ENCODE data around the gene SERPINB3. TPM values are rescaled to one million over a fixed set of nuclear protein-coding genes. Genes with fewer than 3 reads are reported as not detected.

SERPINB3 gene
- total and polyA plus RNA-seq, 2 of the 8 experiments (the other 6 are each of a cell fraction or from before 2014, with no cell fraction given), result 0.17 to 0.18 TPM

DNA sequence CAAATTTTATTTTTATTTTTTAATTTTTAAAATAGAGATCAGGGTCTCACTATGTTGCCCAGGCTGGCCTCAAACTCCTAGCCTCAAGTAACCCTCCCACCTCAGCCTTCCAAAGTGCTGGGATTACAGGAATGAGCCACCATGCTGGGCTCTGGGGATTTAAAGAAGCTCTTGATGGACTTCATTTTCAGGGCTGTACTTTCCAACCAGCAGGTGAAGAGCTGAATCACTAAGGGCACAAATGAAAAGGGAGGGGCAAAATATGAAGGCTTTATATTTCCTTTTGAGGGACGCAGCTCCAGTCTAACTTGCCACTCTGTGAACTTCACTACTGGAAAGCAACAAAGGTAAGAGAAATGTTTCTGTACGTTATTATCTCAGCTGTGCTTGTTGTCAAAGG is 41.0 kb upstream of the SERPINB3 start, which contains the start of gene SERPINB11:
Gene SERPINB11 (plus strand): TSS at position 301 of the 400 bp plus-strand sequence. CDS start 7,234 bp downstream, outside the sequence.
- Histone ChIP-seq H3K36me3 (ENCODE audit: control insufficient read depth in 2 of 4, insufficient read depth in 4 of 4, low read length in 3 of 4) (no peaks in the 10 kb centered on the region), H2AFZ (ENCODE audit: low read length) (no peak within 1 kb of the TSS; the same call in 1 of the 2 replicates), H3K23ac (ENCODE audit: insufficient read length) (no peak within 1 kb of the TSS), H3K9me3 (ENCODE audit: insufficient read depth in 2 of 2, low read depth in 1 of 2, low read length in 1 of 2) (no peaks in the 10 kb centered on the region), H4K20me1 (replicated peaks in 1 of 2; ENCODE audit: control insufficient read depth in 1 of 2, insufficient read depth in 2 of 2, low read length in 2 of 2) (no peaks in the 10 kb centered on the region), H3K4me1 (replicated peaks in 1 of 4; ENCODE audit: control insufficient read depth in 3 of 4, insufficient read depth in 4 of 4, low read length in 3 of 4) (no peaks in the 10 kb centered on the region), H2BK15ac (ENCODE audit: low read length) (no peak within 1 kb of the TSS), H4K91ac (replicated peaks; ENCODE audit: insufficient read length, low read length) (no peak within 1 kb of the TSS), H3K79me1 (ENCODE audit: low read depth, low read length) (no peaks in the 10 kb centered on the region), H2BK5ac (ENCODE audit: low read depth, low read length) (no peak within 1 kb of the TSS), H2BK20ac (ENCODE audit: low read length) (no peak within 1 kb of the TSS), H3K4me3 (ENCODE audit: extremely low read depth in 1 of 4, insufficient read depth in 2 of 4, low read depth in 3 of 4, low read length in 4 of 4) (no peak within 1 kb of the TSS), H3K14ac (ENCODE audit: insufficient read length) (no peak within 1 kb of the TSS), H3K18ac (ENCODE audit: extremely low read depth, low read length) (no peak within 1 kb of the TSS), H3K56ac (replicated peaks; ENCODE audit: insufficient read length, low read depth, low read length) (no peak within 1 kb of the TSS), H3K79me2 (ENCODE audit: control insufficient read depth in 1 of 2, insufficient read depth in 2 of 2, low read length in 2 of 2) (no peaks in the 10 kb centered on the region), H2AK5ac (ENCODE audit: low read depth, low read length) (no peak within 1 kb of the TSS), H4K5ac (ENCODE audit: insufficient read length, low read depth, low read length) (no peak within 1 kb of the TSS), H4K8ac (ENCODE audit: extremely low read depth, insufficient read depth, low read length) (no peak within 1 kb of the TSS), H2BK120ac (replicated peaks; ENCODE audit: low read depth, low read length) (no peak within 1 kb of the TSS), H2BK12ac (ENCODE audit: low read depth, low read length) (no peak within 1 kb of the TSS), H3K27ac (ENCODE audit: low read depth, low read length) (no peak within 1 kb of the TSS), H3K27me3 (replicated peaks in 1 of 4; ENCODE audit: control insufficient read depth in 3 of 4, extremely low read depth in 1 of 4, insufficient read depth in 3 of 4, low read length in 3 of 4) (no peaks in the 10 kb centered on the region), H3K23me2 (ENCODE audit: low read depth, low read length) (no peaks in the 10 kb centered on the region), H3K4ac (replicated peaks; ENCODE audit: insufficient read length, low read depth, low read length) (no peak within 1 kb of the TSS), H3K9ac (replicated peaks in 1 of 4; ENCODE audit: extremely low read depth in 1 of 4, low read depth in 3 of 4, low read length in 3 of 4) (no peak within 1 kb of the TSS), H3K4me2 (ENCODE audit: insufficient read depth in 1 of 2, low read depth in 2 of 2, low read length in 2 of 2) (no peak within 1 kb of the TSS)
- TF ChIP-seq SAP30 (IDR thresholded peaks at IDR 0.05; ENCODE audit: insufficient read depth, insufficient replicate concordance, low read length), result no peak
- TF ChIP-seq GTF2F1 (IDR thresholded peaks at IDR 0.05; ENCODE audit: borderline replicate concordance, low read depth, low read length), result no peak
- TF ChIP-seq SUZ12 (IDR thresholded peaks at IDR 0.05; ENCODE audit: low read length), result no peak
- no peak for TF ChIP-seq TCF12 (IDR thresholded peaks at IDR 0.05; ENCODE audit: low read depth, low read length)
- 91% methylated on average over 2 of the region's 2 CpGs; no CpG with 5 or more reads in 1 of the 2 experiments for WGBS, 2 experiments (ENCODE audit: extremely low coverage in 1 of 2, insufficient coverage in 1 of 2, insufficient read length in 1 of 2, insufficient replicate concordance in 2 of 2, low coverage in 1 of 2, low lambda C conversion rate in 2 of 2, missing lambda C conversion rate in 1 of 2)
- POLR2A ChIA-PET (ENCODE audit: partially characterized antibody), result no interaction called here
- FAIRE-seq (no peak), DNase-seq (ENCODE audit: low read depth in 1 of 2, low spot score in 2 of 2) (no peak)
- CTCF ChIA-PET (ENCODE audit: partially characterized antibody), result interaction anchor here (0.6 to 1.1 kb wide), 3 partner anchors 25 to 195 kb away, joined by 3 read pairs; no protein-coding TSS in a partner anchor
